Uterus (tissue), 4 donors: ENCODE measurements around the gene MYH14. TPM values are rescaled to one million over a fixed set of nuclear protein-coding genes. Genes with fewer than 3 reads are reported as not detected.

Experiments used
- DNase-seq, 2 donors: peaks; one replicate each; pipeline ENCODE4 v3.0.0-alpha.2; 2019 to 2020
- H3K27ac ChIP-seq, 2 donors: fragments of 200-600 bp; sonication (generic); 1 replicate in 1 of 2; 2 replicates in 1 of 2; pipeline ENCODE4 v1.5.1; 2016 to 2018
- H3K27me3 ChIP-seq, 2 donors: fragments of 200-600 bp; sonication (generic); one replicate each; pipeline ENCODE4 v1.5.1; 2018 to 2019; ENCODE audit warnings: control low read depth in 1 of 2
- H3K36me3 ChIP-seq, 2 donors: fragments of 200-600 bp; sonication (generic); one replicate each; pipeline ENCODE4 v1.5.1; 2019; ENCODE audit warnings: control low read depth in 1 of 2
- H3K4me1 ChIP-seq, 2 donors: fragments of 200-600 bp; sonication (generic); one replicate each; pipeline ENCODE4 v1.5.1; 2018 to 2019; ENCODE audit warnings: control low read depth in 1 of 2
- H3K4me3 ChIP-seq, 2 donors: fragments of 200-600 bp; sonication (generic); 1 replicate in 1 of 2; 2 replicates in 1 of 2; pipeline ENCODE4 v1.5.1; 2018 to 2019; ENCODE audit warnings: mild to moderate bottlenecking in 1 of 2
- H3K9me3 ChIP-seq, 2 donors: fragments of 200-600 bp; sonication (generic); one replicate each; pipeline ENCODE4 v1.5.1; 2019; ENCODE audit warnings: control low read depth in 1 of 2
- POLR2A ChIP-seq, 2 donors: fragments of 450-650 bp; IDR thresholded peaks; one replicate each; pipeline ENCODE4 v1.6.1; 2016; ENCODE audit warnings: antibody characterized with exemption in 2 of 2, mild to moderate bottlenecking in 1 of 2, moderate library complexity in 1 of 2
- intact Hi-C: fragments of 100-400 bp; cut with DNase I; formaldehyde crosslinking; loops from one replicate; pipeline ENCODE4 v1.15.1; 2023; ENCODE audit warnings: low total_unique reads
- total RNA-seq, 4 donors: library from RNA; depleted of rRNA in 3 of 4; stranded (reverse); fragments of >200 nt in 3 of 4; gene quantifications; one replicate each; pipeline versions ENCODE4 v1.1.0 to v1.2.4, GENCODE V29; 2014 to 2023
- TF ChIP-seq, protein P1 (sequence below), 4 experiments: fragments of 200-600 bp in 2 of 4; fragments of 450-650 bp in 2 of 4; sonication (generic) in 2 of 4; IDR thresholded peaks; one replicate each; pipeline ENCODE4 v1.5.1; 2016 to 2019; ENCODE audit warnings: antibody characterized with exemption in 4 of 4, mild to moderate bottlenecking in 2 of 4, moderate library complexity in 1 of 4
- donor health status: DM: yes; HTN: yes; CAD: no.

Gene MYH14
- total RNA-seq, 4 donors from 2014 or later, result 0.77 to 22.1 (median 1.4) TPM

DNA sequence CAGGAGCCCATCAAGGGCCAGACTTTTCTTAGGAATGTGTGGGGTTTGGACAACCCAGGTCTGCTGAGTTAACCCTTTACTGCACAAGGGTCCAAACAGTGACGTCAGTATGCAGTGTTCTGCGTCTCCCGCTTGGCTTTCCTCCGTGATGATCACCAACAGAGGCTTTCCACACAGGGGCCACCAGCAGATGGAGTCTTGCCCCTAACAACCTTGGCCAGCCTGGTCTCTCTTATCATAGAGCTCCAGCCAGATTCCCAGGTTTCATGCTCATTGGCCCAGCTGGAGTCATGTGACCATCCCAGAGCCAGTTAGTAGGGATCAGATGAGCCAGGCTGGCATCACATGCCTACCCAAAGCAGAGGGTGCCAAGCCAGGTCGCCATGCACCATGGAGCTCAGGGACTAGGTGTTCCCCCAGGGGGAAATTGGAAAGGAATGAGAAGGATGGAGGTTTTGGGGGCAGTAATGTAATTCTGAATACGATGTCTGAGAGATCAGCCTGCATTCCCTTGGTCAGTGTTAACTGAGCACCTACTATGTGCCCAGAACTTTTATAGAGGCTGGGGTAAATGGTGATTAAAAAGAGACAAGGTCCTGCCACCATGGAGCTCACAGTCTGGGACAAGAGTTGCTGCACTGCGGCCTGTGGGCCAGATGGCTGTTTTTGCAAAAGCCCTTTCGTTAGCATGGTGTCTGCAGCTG, 61.2 kb downstream of the MYH14 start:
- Histone ChIP-seq H3K4me1 (no peaks in the 10 kb centered on the region), H3K27ac (no peak overlapping the region), H3K27me3 (no peaks in the 10 kb centered on the region), H3K9me3 (no peaks in the 10 kb centered on the region), H3K36me3 (no peaks in the 10 kb centered on the region), H3K4me3 (no peak overlapping the region)
- no peak for TF ChIP-seq POLR2A (IDR thresholded peaks at IDR 0.05)
- TF ChIP-seq, protein P1, sequence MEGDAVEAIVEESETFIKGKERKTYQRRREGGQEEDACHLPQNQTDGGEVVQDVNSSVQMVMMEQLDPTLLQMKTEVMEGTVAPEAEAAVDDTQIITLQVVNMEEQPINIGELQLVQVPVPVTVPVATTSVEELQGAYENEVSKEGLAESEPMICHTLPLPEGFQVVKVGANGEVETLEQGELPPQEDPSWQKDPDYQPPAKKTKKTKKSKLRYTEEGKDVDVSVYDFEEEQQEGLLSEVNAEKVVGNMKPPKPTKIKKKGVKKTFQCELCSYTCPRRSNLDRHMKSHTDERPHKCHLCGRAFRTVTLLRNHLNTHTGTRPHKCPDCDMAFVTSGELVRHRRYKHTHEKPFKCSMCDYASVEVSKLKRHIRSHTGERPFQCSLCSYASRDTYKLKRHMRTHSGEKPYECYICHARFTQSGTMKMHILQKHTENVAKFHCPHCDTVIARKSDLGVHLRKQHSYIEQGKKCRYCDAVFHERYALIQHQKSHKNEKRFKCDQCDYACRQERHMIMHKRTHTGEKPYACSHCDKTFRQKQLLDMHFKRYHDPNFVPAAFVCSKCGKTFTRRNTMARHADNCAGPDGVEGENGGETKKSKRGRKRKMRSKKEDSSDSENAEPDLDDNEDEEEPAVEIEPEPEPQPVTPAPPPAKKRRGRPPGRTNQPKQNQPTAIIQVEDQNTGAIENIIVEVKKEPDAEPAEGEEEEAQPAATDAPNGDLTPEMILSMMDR (IDR thresholded peaks at IDR 0.05), result no peak
- no peak for DNase-seq
- intact Hi-C loops, result no loop called here

DNA sequence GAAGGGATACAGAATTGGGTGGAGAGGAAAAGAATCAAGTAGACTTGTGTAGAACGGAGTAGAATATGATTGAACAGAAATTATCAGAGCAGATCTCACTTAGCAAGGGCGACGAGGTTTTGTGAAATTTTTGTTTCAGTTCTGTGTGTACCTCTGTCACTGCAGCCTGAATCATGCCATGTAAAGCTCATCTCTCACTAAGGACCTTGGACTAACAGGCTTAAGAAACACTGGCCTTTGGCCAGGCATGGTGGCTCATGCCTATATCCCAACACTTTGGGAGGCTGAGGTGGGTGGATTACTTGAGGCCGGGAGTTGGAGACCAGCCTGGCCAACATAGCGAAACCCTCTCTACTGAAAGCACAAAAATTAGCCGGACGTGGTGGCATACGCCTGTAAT, 62.6 kb downstream of the MYH14 start:
- no peaks in the 10 kb centered on the region for H3K27me3 ChIP-seq
- no peaks in the 10 kb centered on the region for H3K9me3 ChIP-seq
- no peaks in the 10 kb centered on the region for H3K36me3 ChIP-seq
- no peak overlapping the region for H3K4me3 ChIP-seq
- no peak for TF ChIP-seq POLR2A (IDR thresholded peaks at IDR 0.05)
- TF ChIP-seq, protein P1 (IDR thresholded peaks at IDR 0.05), result no peak
- no peaks in the 10 kb centered on the region for H3K4me1 ChIP-seq
- intact Hi-C loops, result no loop called here
- no peak overlapping the region for H3K27ac ChIP-seq
- DNase-seq, result no peak

DNA sequence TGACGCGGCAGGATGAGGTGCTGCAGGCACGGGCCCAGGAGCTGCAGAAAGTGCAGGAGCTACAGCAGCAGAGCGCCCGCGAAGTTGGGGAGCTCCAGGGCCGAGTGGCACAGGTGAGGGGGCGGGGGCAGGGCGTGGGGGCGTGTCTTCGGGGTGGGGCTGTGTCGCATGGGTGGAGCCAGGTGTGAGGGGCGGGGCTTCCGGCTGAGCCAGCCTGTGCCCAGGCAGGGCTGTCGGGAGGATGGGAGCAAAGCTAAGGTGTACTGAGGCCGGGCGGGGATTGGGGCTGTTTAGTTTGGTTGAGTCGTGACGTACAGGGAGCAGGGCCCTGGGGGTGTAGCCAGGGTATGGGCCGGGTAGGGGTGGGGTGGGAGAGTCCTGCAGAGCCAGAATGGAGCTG, 63.5 kb downstream of the MYH14 start:
- intact Hi-C loops, result no loop called here
- Histone ChIP-seq H3K4me1 (no peaks in the 10 kb centered on the region), H3K36me3 (no peaks in the 10 kb centered on the region), H3K27ac (no peak overlapping the region), H3K27me3 (no peaks in the 10 kb centered on the region), H3K4me3 (no peak overlapping the region), H3K9me3 (no peaks in the 10 kb centered on the region)
- DNase-seq, result no peak
- no peak for TF ChIP-seq POLR2A (IDR thresholded peaks at IDR 0.05)
- TF ChIP-seq, protein P1 (IDR thresholded peaks at IDR 0.05), result no peak

DNA sequence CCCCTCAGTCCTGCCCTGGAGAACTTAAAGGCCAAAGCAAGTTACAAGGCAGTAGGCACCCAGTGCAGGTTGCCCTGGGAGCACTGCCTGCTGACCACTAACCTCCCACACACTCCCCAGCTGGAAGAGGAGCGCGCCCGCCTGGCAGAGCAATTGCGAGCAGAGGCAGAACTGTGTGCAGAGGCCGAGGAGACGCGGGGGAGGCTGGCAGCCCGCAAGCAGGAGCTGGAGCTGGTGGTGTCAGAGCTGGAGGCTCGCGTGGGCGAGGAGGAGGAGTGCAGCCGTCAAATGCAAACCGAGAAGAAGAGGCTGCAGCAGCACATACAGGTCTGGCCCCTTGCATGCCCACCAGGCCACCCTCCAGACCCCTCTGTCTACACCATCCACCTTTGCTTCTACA, 64.6 kb downstream of the MYH14 start:
- no peak for DNase-seq
- Histone ChIP-seq H3K27me3 (no peaks in the 10 kb centered on the region), H3K4me3 (no peak overlapping the region), H3K9me3 (no peaks in the 10 kb centered on the region), H3K27ac (no peak overlapping the region), H3K36me3 (no peaks in the 10 kb centered on the region), H3K4me1 (no peaks in the 10 kb centered on the region)
- intact Hi-C loops, result no loop called here
- TF ChIP-seq POLR2A (IDR thresholded peaks at IDR 0.05), result no peak

DNA sequence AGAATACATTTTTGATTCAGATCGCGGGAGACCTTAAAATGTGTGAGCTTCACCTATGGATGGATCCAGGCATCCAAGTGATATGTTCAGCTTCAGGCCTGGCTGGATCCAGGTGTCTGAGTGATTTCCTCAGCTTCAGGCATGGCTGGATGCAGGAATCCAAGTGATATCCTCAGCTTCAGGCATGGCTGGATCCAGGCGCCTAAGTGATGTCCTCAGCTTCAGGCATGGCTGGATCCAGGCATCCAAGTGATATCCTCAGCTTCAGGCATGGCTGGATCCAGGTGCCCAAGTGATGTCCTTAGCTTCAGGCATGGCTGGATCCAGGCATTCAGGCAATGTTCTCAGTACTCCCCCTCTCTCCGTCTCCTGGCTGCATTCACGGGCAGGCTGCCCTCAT, 65.1 kb downstream of the MYH14 start:
- intact Hi-C loops, result no loop called here
- no peaks in the 10 kb centered on the region for H3K36me3 ChIP-seq
- no peaks in the 10 kb centered on the region for H3K4me1 ChIP-seq
- H3K9me3 ChIP-seq, result no peaks in the 10 kb centered on the region
- H3K27ac ChIP-seq, result no peak overlapping the region
- H3K4me3 ChIP-seq, result no peak overlapping the region
- no peaks in the 10 kb centered on the region for H3K27me3 ChIP-seq
- TF ChIP-seq, protein P1 (IDR thresholded peaks at IDR 0.05), result no peak
- TF ChIP-seq POLR2A (IDR thresholded peaks at IDR 0.05), result no peak
- DNase-seq, result no peak

DNA sequence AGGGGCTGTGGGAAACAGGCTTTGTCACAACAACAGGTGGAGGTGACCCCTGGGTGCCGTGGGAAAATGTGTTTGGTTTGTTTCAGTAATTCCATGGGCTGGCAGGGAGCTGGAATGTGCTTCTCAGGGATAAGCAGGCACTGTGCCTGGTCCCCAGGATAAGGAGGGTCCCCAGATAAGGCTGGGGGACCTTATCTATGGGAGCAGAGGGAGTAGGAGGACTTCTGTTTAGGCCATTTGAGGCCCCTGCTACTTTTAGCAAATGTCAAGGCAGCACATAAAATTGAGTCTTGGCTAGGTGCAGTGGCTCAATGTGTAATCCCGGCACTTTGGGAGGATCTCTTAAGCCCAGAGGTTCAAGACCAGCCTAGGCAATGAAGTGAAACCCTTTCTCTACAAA, 66.2 kb downstream of the MYH14 start:
- TF ChIP-seq POLR2A (IDR thresholded peaks at IDR 0.05), result no peak
- TF ChIP-seq, protein P1 (IDR thresholded peaks at IDR 0.05), result no peak
- Histone ChIP-seq H3K4me3 (no peak overlapping the region), H3K27me3 (no peaks in the 10 kb centered on the region), H3K9me3 (no peaks in the 10 kb centered on the region), H3K4me1 (no peaks in the 10 kb centered on the region), H3K27ac (no peak overlapping the region), H3K36me3 (no peaks in the 10 kb centered on the region)
- DNase-seq, result no peak
- intact Hi-C loops, result no loop called here
